Esophagus squamous epithelium (tissue), 5 donors: ENCODE results near the gene CCDC28B. TPM values are rescaled to one million over a fixed set of nuclear protein-coding genes. Genes with fewer than 3 reads are reported as not detected.

ENCODE experiments used
- DNase-seq: peaks from one replicate; lab custom pipeline; 2025; lab: John Stamatoyannopoulos, UW
- H3K27ac ChIP-seq, 4 donors: fragments of 200-600 bp; sonication (generic); one replicate each; pipeline ENCODE4 v1.5.1; 2016 to 2019; ENCODE audit warnings: mild to moderate bottlenecking in 1 of 4
- H3K27me3 ChIP-seq, 4 donors: fragments of 200-600 bp; sonication (generic); 1 replicate in 3 of 4; 2 replicates in 1 of 4; pipeline versions ENCODE4 v1.5.1 to v1.6.0; 2017 to 2021; ENCODE audit warnings: antibody characterized with exemption in 1 of 4
- H3K36me3 ChIP-seq, 3 donors: fragments of 200-600 bp; sonication (generic); one replicate each; pipeline ENCODE4 v1.5.1; 2016 to 2019
- H3K4me1 ChIP-seq, 3 donors: fragments of 200-600 bp; sonication (generic); one replicate each; pipeline ENCODE4 v1.5.1; 2017 to 2019
- H3K4me3 ChIP-seq, 4 donors: fragments of 200-600 bp; sonication (generic); 1 replicate in 3 of 4; 2 replicates in 1 of 4; pipeline ENCODE4 v1.5.1; 2016 to 2019; ENCODE audit warnings: mild to moderate bottlenecking in 2 of 4, moderate library complexity in 1 of 4
- H3K9me3 ChIP-seq, 3 donors: fragments of 200-600 bp; sonication (generic); one replicate each; pipeline ENCODE4 v1.5.1; 2016 to 2019
- CTCF ChIP-seq, 6 experiments: fragments of 450-650 bp in 4 of 6; fragments of 200-600 bp in 2 of 6; sonication (generic) in 2 of 6; IDR thresholded peaks; one replicate each; pipeline ENCODE4 v1.5.1; 2016 to 2019; ENCODE audit warnings: antibody characterized with exemption in 6 of 6, mild to moderate bottlenecking in 4 of 6, moderate library complexity in 4 of 6
- POLR2A ChIP-seq, 4 donors: fragments of 450-650 bp; IDR thresholded peaks; one replicate each; pipeline ENCODE4 v1.6.1; 2017; ENCODE audit warnings: antibody characterized with exemption in 4 of 4, mild to moderate bottlenecking in 4 of 4, moderate library complexity in 3 of 4
- WGBS, 2 donors: methylation state at CpG; one replicate each; pipeline ENCODE4 v1.1.5; 2018; 5-methylcytosine and 5-hydroxymethylcytosine counted together
- intact Hi-C: fragments of 100-400 bp; cut with DNase I; formaldehyde crosslinking; loops from one replicate; pipeline ENCODE4 v1.15.0; 2022
- total RNA-seq, 4 donors: library from RNA; depleted of rRNA; stranded (reverse); fragments of >200 nt; gene quantifications; one replicate each; pipeline ENCODE4 v1.1.0, GENCODE V29; 2016
- donor health status: DM: yes; HTN: yes; CAD: no.

CCDC28B gene
- total RNA-seq, 4 donors from 2014 or later, result 0.88 to 2.9 (median 1.6) TPM

- H3K27me3 ChIP-seq, result no peaks in the 10 kb centered on the region
- 9 to 37% methylated on average over 20 to 24 of the region's 26 CpGs for WGBS, 2 donors
Measured at GRCh38 chr1:32204943-32205361, 4.6 kb downstream of the CCDC28B start.

GRCh38 chr1:32205401-32206370 lies 5.3 kb downstream of the CCDC28B start, which contains the start of gene IQCC:
Gene IQCC, plus strand, starts transcription at chr1:32205671. Its CDS starts 11 bp downstream, at chr1:32205682.
- Histone ChIP-seq H3K4me3 (peak within 1 kb of the TSS; percentile 40 to 69 (median 67)), H3K27ac (peak within 1 kb of the TSS; percentile 40 to 76 (median 61)), H3K4me1 (peaks cover 7 to 48% (median 25%) of the 10 kb centered on the region in 3 donors), H3K9me3 (no peaks in the 10 kb centered on the region), H3K36me3 (no peaks in the 10 kb centered on the region), H3K27me3 (no peaks in the 10 kb centered on the region)
- intact Hi-C loops, result no loop called here
- DNase-seq, result peak; percentile 33
- WGBS, 2 donors, result 0 to 2% methylated on average over 25 to 38 of the region's 77 CpGs
- no peak for TF ChIP-seq CTCF (IDR thresholded peaks at IDR 0.05)
- TF ChIP-seq POLR2A (IDR thresholded peaks at IDR 0.05), result peak in 2 of 4 donors; percentile 40 to 42

More at GRCh38 chr1:32204943-32205361, 4.6 kb downstream of the CCDC28B start:
- H3K36me3 ChIP-seq, result no peaks in the 10 kb centered on the region
- H3K27ac ChIP-seq, result peak overlapping the region; percentile 40 to 76 (median 61)
- DNase-seq, result no peak
- H3K4me1 ChIP-seq, result peaks cover 8 to 55% (median 28%) of the 10 kb centered on the region in 3 donors
- H3K9me3 ChIP-seq, result no peaks in the 10 kb centered on the region
- intact Hi-C loops, result no loop called here
- no peak for TF ChIP-seq POLR2A (IDR thresholded peaks at IDR 0.05)
- TF ChIP-seq CTCF (IDR thresholded peaks at IDR 0.05), result no peak
- peak overlapping the region; percentile 40 to 69 (median 67) for H3K4me3 ChIP-seq

- Histone ChIP-seq H3K4me1 (peaks cover 7 to 32% (median 14%) of the 10 kb centered on the region in 3 donors), H3K27ac (no peak overlapping the region), H3K27me3 (no peaks in the 10 kb centered on the region), H3K36me3 (no peaks in the 10 kb centered on the region), H3K9me3 (no peaks in the 10 kb centered on the region), H3K4me3 (no peak overlapping the region)
- no peak for DNase-seq
- TF ChIP-seq CTCF (IDR thresholded peaks at IDR 0.05), result no peak
- no peak for TF ChIP-seq POLR2A (IDR thresholded peaks at IDR 0.05)
- WGBS, 2 donors, result 76 to 84% methylated on average over 5 to 6 of the region's 6 CpGs
- intact Hi-C loops, result no loop called here
Measured at GRCh38 chr1:32208469-32208868, 8.1 kb downstream of the CCDC28B start.

- Histone ChIP-seq H3K4me1 (peaks cover 7 to 32% (median 14%) of the 10 kb centered on the region in 3 donors), H3K27ac (no peak within 1 kb of the TSS), H3K4me3 (no peak within 1 kb of the TSS), H3K36me3 (peaks cover 0 to 3% (median 0%) of the 10 kb centered on the region in 3 donors), H3K27me3 (no peaks in the 10 kb centered on the region), H3K9me3 (no peaks in the 10 kb centered on the region)
- no CpG with 5 or more reads among the region's 5 CpGs for WGBS, 2 donors
- TF ChIP-seq CTCF (IDR thresholded peaks at IDR 0.05), result no peak
- TF ChIP-seq POLR2A (IDR thresholded peaks at IDR 0.05), result no peak
- DNase-seq, result no peak
- intact Hi-C loops, result no loop called here
Measured at GRCh38 chr1:32208891-32209328, 8.5 kb downstream of the CCDC28B start, which contains the start of gene DCDC2B. Gene DCDC2B, plus strand, starts transcription at chr1:32209089. Its CDS starts 5 bp downstream, at chr1:32209094.
